Measurements from ENCODE around the gene DISC1.

Gene DISC1

GRCh38 chr1:232016616-232017015 is 390.0 kb downstream of the DISC1 start:
- FAIRE-seq = no peak
- no peak for DNase-seq (ENCODE audit: insufficient read length, low spot score)

- DNase-seq (ENCODE audit: insufficient read length, low spot score) (no peak), FAIRE-seq (no peak)
These were observed 390.5 kb downstream of the DISC1 start for GRCh38 chr1:232017057-232017456.

- DNase-seq (ENCODE audit: insufficient read length, low spot score) = no peak
- FAIRE-seq = no peak
These were observed 391.2 kb downstream of the DISC1 start for GRCh38 chr1:232017759-232018158.

- no peak for FAIRE-seq
- DNase-seq (ENCODE audit: insufficient read length, low spot score) = no peak
These were observed 391.8 kb downstream of the DISC1 start for GRCh38 chr1:232018231-232019025.

- no peak for DNase-seq (ENCODE audit: insufficient read length, low spot score)
- no peak for FAIRE-seq
These were observed 392.4 kb downstream of the DISC1 start for GRCh38 chr1:232019026-232019340.

- FAIRE-seq (no peak), DNase-seq (ENCODE audit: insufficient read length, low spot score) (no peak)
These were observed 393.8 kb downstream of the DISC1 start for GRCh38 chr1:232020352-232020751.

- no peak for FAIRE-seq
These were observed 402.7 kb downstream of the DISC1 start for GRCh38 chr1:232029315-232029714.

GRCh38 chr1:232031156-232031555 is 404.6 kb downstream of the DISC1 start:
- DNase-seq (ENCODE audit: insufficient read length, low spot score) = no peak
- FAIRE-seq = no peak

More at GRCh38 chr1:232029315-232029714, 402.7 kb downstream of the DISC1 start:
- DNase-seq (ENCODE audit: insufficient read length, low spot score) = no peak

- FAIRE-seq (no peak), DNase-seq (ENCODE audit: insufficient read length, low spot score) (no peak)
These were observed 406.7 kb downstream of the DISC1 start for GRCh38 chr1:232033285-232033684.

- no peak for FAIRE-seq
- no peak for DNase-seq (ENCODE audit: insufficient read length, low spot score)
These were observed 408.0 kb downstream of the DISC1 start for GRCh38 chr1:232034556-232034955.

- FAIRE-seq (no peak), DNase-seq (ENCODE audit: insufficient read length, low spot score) (no peak)
These were observed 409.8 kb downstream of the DISC1 start for GRCh38 chr1:232036181-232036933.

GRCh38 chr1:232037774-232038388 is 411.3 kb downstream of the DISC1 start:
- no peak for FAIRE-seq
- DNase-seq (ENCODE audit: insufficient read length, low spot score) = no peak

- no peak for FAIRE-seq
- no peak for DNase-seq (ENCODE audit: insufficient read length, low spot score)
These were observed 412.4 kb downstream of the DISC1 start for GRCh38 chr1:232038706-232039677.

GRCh38 chr1:232040260-232040659 is 413.7 kb downstream of the DISC1 start:
- DNase-seq (ENCODE audit: insufficient read length, low spot score) (no peak), FAIRE-seq (no peak)

GRCh38 chr1:232044728-232045127 is 418.1 kb downstream of the DISC1 start:
- no peak for DNase-seq (ENCODE audit: insufficient read length, low spot score)
- FAIRE-seq = no peak

GRCh38 chr1:232045139-232045994 is 418.8 kb downstream of the DISC1 start:
- DNase-seq (ENCODE audit: insufficient read length, low spot score) = no peak

GRCh38 chr1:232046451-232047306 is 420.1 kb downstream of the DISC1 start:
- DNase-seq (ENCODE audit: insufficient read length, low spot score) (no peak), FAIRE-seq (no peak)

More at GRCh38 chr1:232045139-232045994, 418.8 kb downstream of the DISC1 start:
- FAIRE-seq = no peak

GRCh38 chr1:232047473-232047872 is 420.9 kb downstream of the DISC1 start:
- FAIRE-seq (no peak), DNase-seq (ENCODE audit: insufficient read length, low spot score) (no peak)

GRCh38 chr1:232048481-232048880 is 421.9 kb downstream of the DISC1 start:
- no peak for FAIRE-seq
- DNase-seq (ENCODE audit: insufficient read length, low spot score) = no peak
